Sigmoid colon (tissue), 7 donors: ENCODE data around the gene BICC1. TPM values are rescaled to one million over a fixed set of nuclear protein-coding genes. Genes with fewer than 3 reads are reported as not detected.

Experiments
- DNase-seq: peaks from one replicate; pipeline ENCODE4 v3.0.0-alpha.2; 2019
- H3K27ac ChIP-seq, 4 donors: fragments of 200-600 bp; sonication (generic); one replicate each; pipeline ENCODE4 v1.5.1; 2016 to 2019; ENCODE audit warnings: mild to moderate bottlenecking in 1 of 4
- H3K27me3 ChIP-seq, 3 donors: fragments of 200-600 bp; sonication (generic); one replicate each; pipeline ENCODE4 v1.5.1; 2019; ENCODE audit warnings: mild to moderate bottlenecking in 1 of 3
- H3K36me3 ChIP-seq, 4 donors: fragments of 200-600 bp; sonication (generic); one replicate each; pipeline ENCODE4 v1.5.1; 2016 to 2019
- H3K4me1 ChIP-seq, 4 donors: fragments of 200-600 bp; sonication (generic); one replicate each; pipeline ENCODE4 v1.5.1; 2017 to 2019
- H3K4me3 ChIP-seq, 4 donors: fragments of 200-600 bp; sonication (generic); one replicate each; pipeline ENCODE4 v1.5.1; 2017 to 2019; ENCODE audit warnings: mild to moderate bottlenecking in 2 of 4, moderate library complexity in 1 of 4
- H3K9me3 ChIP-seq, 4 donors: fragments of 200-600 bp in 3 of 4; sonication (generic) in 3 of 4; one replicate each; pipeline versions ENCODE4 v1.5.1 to v1.6.1; 2013 to 2019
- EP300 ChIP-seq, 4 donors: sonication (generic); formaldehyde crosslinking; IDR thresholded peaks; one replicate each; pipeline ENCODE4 v1.6.1; 2017; ENCODE audit warnings: antibody characterized with exemption in 4 of 4
- POLR2A ChIP-seq, 2 donors: fragments of 450-650 bp; IDR thresholded peaks; one replicate each; pipeline ENCODE4 v1.6.1; 2016; ENCODE audit warnings: antibody characterized with exemption in 2 of 2, mild to moderate bottlenecking in 2 of 2, moderate library complexity in 2 of 2
- POLR2AphosphoS5 ChIP-seq, 4 donors: sonication (generic); formaldehyde crosslinking; IDR thresholded peaks; one replicate each; pipeline ENCODE4 v1.6.1; 2017; ENCODE audit warnings: antibody characterized with exemption in 4 of 4
- WGBS, 2 donors: extraction: QIAGEN DNeasy Blood & Tissue Kit; methylation state at CpG; one replicate each; pipeline ENCODE4 v1.1.7; 2013; 5-methylcytosine and 5-hydroxymethylcytosine counted together
- intact Hi-C: fragments of 100-400 bp; cut with DNase I; formaldehyde crosslinking; loops from one replicate; pipeline ENCODE4 v1.15.1; 2023
- polyA plus RNA-seq, 3 donors: library from polyadenylated mRNA; stranded (reverse); fragments of 200-250 nt; gene quantifications; one replicate each; pipeline ENCODE4 v1.2.3, GENCODE V29; 2013
- total RNA-seq, 4 donors: library from RNA; depleted of rRNA; stranded (reverse); fragments of >200 nt; gene quantifications; one replicate each; pipeline ENCODE4 v1.1.0, GENCODE V29; 2016
- TF ChIP-seq, protein P1 (sequence below), 4 experiments: fragments of 450-650 bp in 3 of 4; fragments of 200-600 bp in 1 of 4; IDR thresholded peaks; one replicate each; pipeline ENCODE4 v1.5.1; 2016 to 2019; ENCODE audit warnings: antibody characterized with exemption in 4 of 4, mild to moderate bottlenecking in 3 of 4, moderate library complexity in 2 of 4
- donor health status: healthy with polysubstance abuse.
- donor health status: Bipolar disorder and iron deficiency.
- donor health status: healthy.

The BICC1 gene
- total and polyA plus RNA-seq, 7 donors, result 0.46 to 17.3 (median 7.9) TPM

DNA sequence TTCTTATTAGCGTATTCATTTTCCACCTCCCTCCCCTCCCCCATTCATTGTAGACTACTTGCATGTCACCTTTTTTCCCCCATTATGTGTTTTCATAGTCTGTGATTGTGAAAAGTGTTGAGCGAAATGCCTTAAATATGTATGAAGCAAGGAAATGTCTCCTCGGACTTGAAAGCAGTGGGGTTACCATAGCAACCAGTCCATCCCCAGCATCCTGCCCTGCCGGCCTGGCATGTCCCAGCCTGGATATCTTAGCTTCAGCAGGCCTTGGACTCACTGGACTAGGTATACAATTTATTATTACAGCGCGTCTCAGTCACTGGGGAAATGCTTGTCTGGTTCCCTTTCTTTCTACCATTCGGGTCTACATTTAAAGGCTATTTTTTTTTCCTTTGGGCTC, 283.6 kb downstream of the BICC1 start:
- Histone ChIP-seq H3K9me3 (no peaks in the 10 kb centered on the region), H3K27me3 (no peaks in the 10 kb centered on the region), H3K4me3 (no peak overlapping the region), H3K27ac (no peak overlapping the region), H3K4me1 (no peaks in the 10 kb centered on the region), H3K36me3 (no peaks in the 10 kb centered on the region)
- whole genome bisulfite sequencing, 2 donors, result 94% methylated on average over 7 of the region's 7 CpGs
- no peak for DNase-seq
- intact Hi-C loops, result no loop called here
- TF ChIP-seq POLR2AphosphoS5 (IDR thresholded peaks at IDR 0.05) (no peak), EP300 (IDR thresholded peaks at IDR 0.05) (no peak), POLR2A (IDR thresholded peaks at IDR 0.05) (no peak)
- TF ChIP-seq, protein P1, sequence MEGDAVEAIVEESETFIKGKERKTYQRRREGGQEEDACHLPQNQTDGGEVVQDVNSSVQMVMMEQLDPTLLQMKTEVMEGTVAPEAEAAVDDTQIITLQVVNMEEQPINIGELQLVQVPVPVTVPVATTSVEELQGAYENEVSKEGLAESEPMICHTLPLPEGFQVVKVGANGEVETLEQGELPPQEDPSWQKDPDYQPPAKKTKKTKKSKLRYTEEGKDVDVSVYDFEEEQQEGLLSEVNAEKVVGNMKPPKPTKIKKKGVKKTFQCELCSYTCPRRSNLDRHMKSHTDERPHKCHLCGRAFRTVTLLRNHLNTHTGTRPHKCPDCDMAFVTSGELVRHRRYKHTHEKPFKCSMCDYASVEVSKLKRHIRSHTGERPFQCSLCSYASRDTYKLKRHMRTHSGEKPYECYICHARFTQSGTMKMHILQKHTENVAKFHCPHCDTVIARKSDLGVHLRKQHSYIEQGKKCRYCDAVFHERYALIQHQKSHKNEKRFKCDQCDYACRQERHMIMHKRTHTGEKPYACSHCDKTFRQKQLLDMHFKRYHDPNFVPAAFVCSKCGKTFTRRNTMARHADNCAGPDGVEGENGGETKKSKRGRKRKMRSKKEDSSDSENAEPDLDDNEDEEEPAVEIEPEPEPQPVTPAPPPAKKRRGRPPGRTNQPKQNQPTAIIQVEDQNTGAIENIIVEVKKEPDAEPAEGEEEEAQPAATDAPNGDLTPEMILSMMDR (IDR thresholded peaks at IDR 0.05), result no peak

DNA sequence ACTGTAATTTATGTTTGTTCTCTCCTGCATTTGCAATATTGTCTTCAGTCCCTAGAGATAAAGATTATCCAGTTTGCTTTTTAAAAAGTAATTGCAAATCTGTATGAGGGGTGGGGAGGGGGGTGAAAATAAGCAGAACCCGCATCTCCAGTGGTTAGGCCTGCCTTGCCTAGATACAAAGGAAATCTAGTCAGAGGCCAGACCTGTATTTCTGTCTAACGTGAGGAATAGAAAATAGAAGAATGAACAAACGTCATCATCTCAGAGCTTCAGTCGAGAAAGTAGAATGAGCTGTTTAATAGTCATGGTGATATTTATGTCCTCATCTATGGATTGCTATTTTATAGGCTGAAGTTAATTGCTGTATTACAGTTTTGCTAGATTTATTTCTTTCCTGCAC, 284.2 kb downstream of the BICC1 start:
- no peak for DNase-seq
- H3K27me3 ChIP-seq, result no peaks in the 10 kb centered on the region
- 63 to 89% methylated on average over 4 of the region's 4 CpGs for WGBS, 2 donors
- H3K4me3 ChIP-seq, result no peak overlapping the region
- TF ChIP-seq, protein P1 (IDR thresholded peaks at IDR 0.05), result no peak
- TF ChIP-seq EP300 (IDR thresholded peaks at IDR 0.05), result no peak
- H3K27ac ChIP-seq, result no peak overlapping the region
- no peaks in the 10 kb centered on the region for H3K9me3 ChIP-seq
- intact Hi-C loops, result no loop called here
- no peaks in the 10 kb centered on the region for H3K4me1 ChIP-seq
- no peaks in the 10 kb centered on the region for H3K36me3 ChIP-seq

GRCh38 chr10:58797356-58797755, 284.7 kb downstream of the BICC1 start:
- H3K4me1 ChIP-seq, result no peaks in the 10 kb centered on the region
- no peak for DNase-seq
- H3K27me3 ChIP-seq, result no peaks in the 10 kb centered on the region
- no peak overlapping the region for H3K27ac ChIP-seq
- intact Hi-C loops, result no loop called here
- TF ChIP-seq EP300 (IDR thresholded peaks at IDR 0.05) (no peak), POLR2A (IDR thresholded peaks at IDR 0.05) (no peak)
- no peak overlapping the region for H3K4me3 ChIP-seq
- no peaks in the 10 kb centered on the region for H3K9me3 ChIP-seq
- peaks cover 0 to 4% (median 0%) of the 10 kb centered on the region in 4 donors for H3K36me3 ChIP-seq

DNA sequence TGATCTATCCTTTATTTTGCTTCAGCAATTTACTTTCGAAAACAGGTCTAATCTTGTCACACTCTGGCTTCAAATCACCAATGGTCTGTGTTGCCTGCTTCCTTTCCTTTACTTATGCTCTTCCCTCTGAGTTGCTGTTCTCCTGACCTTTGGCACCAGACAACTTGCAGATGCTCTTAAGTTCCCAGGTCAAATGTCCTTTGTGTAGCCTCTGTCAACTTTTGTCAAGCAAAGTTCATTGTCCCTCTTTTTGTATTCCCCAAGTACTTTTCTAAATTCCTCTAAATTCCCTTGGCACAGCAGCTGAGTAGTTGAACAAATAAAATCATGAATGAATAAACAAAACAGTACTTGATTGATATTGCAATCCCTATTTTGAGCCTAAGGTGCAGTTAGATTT, 289.4 kb downstream of the BICC1 start:
- intact Hi-C loops, result no loop called here
- TF ChIP-seq POLR2AphosphoS5 (IDR thresholded peaks at IDR 0.05) (no peak), EP300 (IDR thresholded peaks at IDR 0.05) (no peak), POLR2A (IDR thresholded peaks at IDR 0.05) (no peak)
- TF ChIP-seq, protein P1 (IDR thresholded peaks at IDR 0.05), result no peak
- H3K4me3 ChIP-seq, result no peak overlapping the region
- no peak for DNase-seq
- no peak overlapping the region for H3K27ac ChIP-seq
- 83 to 91% methylated on average over 1 of the region's 1 CpG for WGBS, 2 donors
- H3K4me1 ChIP-seq, result no peaks in the 10 kb centered on the region
- no peaks in the 10 kb centered on the region for H3K27me3 ChIP-seq
- H3K36me3 ChIP-seq, result peaks cover 0 to 8% (median 0%) of the 10 kb centered on the region in 4 donors
- H3K9me3 ChIP-seq, result no peaks in the 10 kb centered on the region

GRCh38 chr10:58806323-58806722, 293.7 kb downstream of the BICC1 start:
- no peak overlapping the region for H3K4me3 ChIP-seq
- intact Hi-C loops, result no loop called here
- H3K4me1 ChIP-seq, result no peaks in the 10 kb centered on the region
- TF ChIP-seq POLR2AphosphoS5 (IDR thresholded peaks at IDR 0.05) (no peak), POLR2A (IDR thresholded peaks at IDR 0.05) (no peak), EP300 (IDR thresholded peaks at IDR 0.05) (no peak)
- TF ChIP-seq, protein P1 (IDR thresholded peaks at IDR 0.05), result no peak
- H3K36me3 ChIP-seq, result peaks cover 0 to 8% (median 0%) of the 10 kb centered on the region in 4 donors
- H3K27ac ChIP-seq, result no peak overlapping the region
- no peaks in the 10 kb centered on the region for H3K27me3 ChIP-seq
- no peak for DNase-seq
- WGBS, 2 donors, result 89 to 92% methylated on average over 1 of the region's 1 CpG
- no peaks in the 10 kb centered on the region for H3K9me3 ChIP-seq
